GM12892 (cell line): ENCODE measurements around the gene IDI2.

ENCODE experiments used
- POLR2AphosphoS5 ChIP-seq: IDR thresholded peaks from 2 replicates; pipeline ENCODE4 v1.6.1; 2011; ENCODE audit warnings: low read depth, low read length, control low read depth
- TAF1 ChIP-seq: IDR thresholded peaks from 2 replicates; pipeline ENCODE4 v1.6.1; 2011; ENCODE audit warnings: low read depth, mild to moderate bottlenecking, control low read depth, low read length, borderline replicate concordance

- TF ChIP-seq TAF1: no peak
- no peak for TF ChIP-seq POLR2AphosphoS5
Measured at GRCh38 chr10:1054684-1055083, 29.0 kb upstream of the IDI2 start.
